ENCODE measurements around the gene HOXD11. TPM values are rescaled to one million over a fixed set of nuclear protein-coding genes. Genes with fewer than 3 reads are reported as not detected.

The HOXD11 gene
- total and polyA plus RNA-seq, 2 donors (not counting 3 experiments of a cell fraction or from before 2014, with no cell fraction given) = not detected

DNA sequence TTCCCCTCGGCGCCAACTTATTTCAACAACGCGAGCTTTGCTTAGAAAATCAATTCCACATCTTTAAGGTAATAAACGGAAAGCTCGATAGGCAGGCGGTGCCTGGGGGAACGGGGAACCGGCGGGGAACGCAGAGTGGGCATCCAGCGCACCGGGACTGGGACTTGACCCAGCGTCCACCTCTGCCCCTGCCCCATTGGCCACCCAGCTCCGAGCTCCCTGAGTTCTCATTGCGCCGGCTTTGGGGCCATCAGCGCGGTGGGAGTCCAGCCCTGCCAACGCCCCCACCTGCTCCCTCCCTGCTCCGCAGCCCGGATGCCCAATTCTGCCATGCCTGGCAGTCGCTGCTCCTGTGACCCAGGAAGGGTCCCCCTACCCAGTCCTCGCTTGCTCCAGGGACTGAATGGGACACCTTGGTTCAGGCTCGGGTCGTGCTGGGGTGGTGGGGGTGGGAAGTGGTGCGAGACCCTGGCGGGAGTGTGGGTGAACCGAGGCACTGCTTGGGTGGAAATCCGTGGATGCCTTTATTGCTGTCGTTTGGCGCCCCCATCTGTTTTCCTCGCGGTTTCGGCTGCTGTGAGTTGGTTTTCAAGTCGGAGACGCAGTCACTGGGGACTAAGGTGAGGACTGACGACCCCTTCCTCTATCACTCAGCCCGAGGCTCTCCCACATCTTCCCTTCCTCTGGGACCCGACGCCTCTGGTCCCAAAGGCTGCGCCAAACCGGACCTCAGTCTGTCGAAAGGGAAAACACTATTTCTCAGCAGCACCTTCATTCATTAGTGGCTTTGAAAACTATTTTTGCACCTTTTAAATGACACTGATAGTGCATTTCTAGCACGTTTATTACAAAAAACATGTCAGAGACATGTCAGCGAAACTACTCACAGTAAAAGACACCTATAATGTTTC, 21.0 kb upstream of the HOXD11 start:
- dilution Hi-C loops (cut with MboI; ENCODE audit: extremely low pct_ligation_motif_present, low sequenced_read_pairs) (no loop called here), intact Hi-C loops (cut with micrococcal nuclease) (loop anchor here (1.0 to 2.0 kb wide), 3 partner anchors 396 to 835 kb away; no protein-coding TSS in a partner anchor)
- BruUV-seq (replicated peaks) = no TSS peak
- TF ChIP-seq, protein P1, sequence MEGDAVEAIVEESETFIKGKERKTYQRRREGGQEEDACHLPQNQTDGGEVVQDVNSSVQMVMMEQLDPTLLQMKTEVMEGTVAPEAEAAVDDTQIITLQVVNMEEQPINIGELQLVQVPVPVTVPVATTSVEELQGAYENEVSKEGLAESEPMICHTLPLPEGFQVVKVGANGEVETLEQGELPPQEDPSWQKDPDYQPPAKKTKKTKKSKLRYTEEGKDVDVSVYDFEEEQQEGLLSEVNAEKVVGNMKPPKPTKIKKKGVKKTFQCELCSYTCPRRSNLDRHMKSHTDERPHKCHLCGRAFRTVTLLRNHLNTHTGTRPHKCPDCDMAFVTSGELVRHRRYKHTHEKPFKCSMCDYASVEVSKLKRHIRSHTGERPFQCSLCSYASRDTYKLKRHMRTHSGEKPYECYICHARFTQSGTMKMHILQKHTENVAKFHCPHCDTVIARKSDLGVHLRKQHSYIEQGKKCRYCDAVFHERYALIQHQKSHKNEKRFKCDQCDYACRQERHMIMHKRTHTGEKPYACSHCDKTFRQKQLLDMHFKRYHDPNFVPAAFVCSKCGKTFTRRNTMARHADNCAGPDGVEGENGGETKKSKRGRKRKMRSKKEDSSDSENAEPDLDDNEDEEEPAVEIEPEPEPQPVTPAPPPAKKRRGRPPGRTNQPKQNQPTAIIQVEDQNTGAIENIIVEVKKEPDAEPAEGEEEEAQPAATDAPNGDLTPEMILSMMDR (IDR thresholded peaks at IDR 0.05; ENCODE audit: extremely low read depth in 1 of 2, insufficient read depth in 1 of 2, low read depth in 1 of 2, low read length in 2 of 2) = peak; percentile 44 to 58
- no peak for TF ChIP-seq POLR2A (IDR thresholded peaks at IDR 0.05; ENCODE audit: low read depth, low read length)
- H3K27me3 ChIP-seq (ENCODE audit: control insufficient read depth in 2 of 2, insufficient read depth in 2 of 2, low read length in 2 of 2) = peaks cover 94 to 100% of the 10 kb centered on the region in 2 experiments
- peak; percentile 47 for DNase-seq (ENCODE audit: low read depth, low spot score)
- no peaks in the 10 kb centered on the region for H3K4me1 ChIP-seq (ENCODE audit: control insufficient read depth, extremely low read depth, insufficient read depth, low read length)
- no peaks in the 10 kb centered on the region for H3K79me2 ChIP-seq (ENCODE audit: control insufficient read depth, insufficient read depth, low read length)
- no peak overlapping the region for H2AFZ ChIP-seq (ENCODE audit: low read depth, low read length)
- H3K4me3 ChIP-seq (replicated peaks in 1 of 3; ENCODE audit: insufficient read depth in 1 of 3, low read depth in 1 of 3, low read length in 3 of 3) = no peak overlapping the region
- H3K9ac ChIP-seq (replicated peaks; ENCODE audit: extremely low read depth, insufficient read depth, low read length) = no peak overlapping the region
- H3K9me1 ChIP-seq (replicated peaks; ENCODE audit: control insufficient read depth, extremely low read depth, insufficient read depth, low read length) = no peaks in the 10 kb centered on the region
- no peak overlapping the region for H3K4me2 ChIP-seq (ENCODE audit: insufficient read depth, low read length)
- POLR2A ChIA-PET = no interaction called here
- H3K9me3 ChIP-seq (replicated peaks; ENCODE audit: control insufficient read depth, insufficient read depth, low read length) = no peaks in the 10 kb centered on the region
- no peak for FAIRE-seq
- no peak overlapping the region for H3K27ac ChIP-seq (ENCODE audit: insufficient read depth, low read depth, low read length)
- no peaks in the 10 kb centered on the region for H3K36me3 ChIP-seq (ENCODE audit: control insufficient read depth in 2 of 2, extremely low read depth in 1 of 2, insufficient read depth in 2 of 2, low read length in 2 of 2)
- CTCF ChIA-PET = interaction anchor here (0.6 to 6.1 kb wide), 8 partner anchors 8 to 882 kb away, joined by 4 to 102 read pairs (median 5); no protein-coding TSS in a partner anchor
- no peaks in the 10 kb centered on the region for H4K20me1 ChIP-seq (replicated peaks; ENCODE audit: control insufficient read depth, extremely low read depth, insufficient read depth, low read length)

All from endothelial cell of umbilical vein (primary cell).